Measurements from ENCODE around the gene GALC.

GALC gene

DNA sequence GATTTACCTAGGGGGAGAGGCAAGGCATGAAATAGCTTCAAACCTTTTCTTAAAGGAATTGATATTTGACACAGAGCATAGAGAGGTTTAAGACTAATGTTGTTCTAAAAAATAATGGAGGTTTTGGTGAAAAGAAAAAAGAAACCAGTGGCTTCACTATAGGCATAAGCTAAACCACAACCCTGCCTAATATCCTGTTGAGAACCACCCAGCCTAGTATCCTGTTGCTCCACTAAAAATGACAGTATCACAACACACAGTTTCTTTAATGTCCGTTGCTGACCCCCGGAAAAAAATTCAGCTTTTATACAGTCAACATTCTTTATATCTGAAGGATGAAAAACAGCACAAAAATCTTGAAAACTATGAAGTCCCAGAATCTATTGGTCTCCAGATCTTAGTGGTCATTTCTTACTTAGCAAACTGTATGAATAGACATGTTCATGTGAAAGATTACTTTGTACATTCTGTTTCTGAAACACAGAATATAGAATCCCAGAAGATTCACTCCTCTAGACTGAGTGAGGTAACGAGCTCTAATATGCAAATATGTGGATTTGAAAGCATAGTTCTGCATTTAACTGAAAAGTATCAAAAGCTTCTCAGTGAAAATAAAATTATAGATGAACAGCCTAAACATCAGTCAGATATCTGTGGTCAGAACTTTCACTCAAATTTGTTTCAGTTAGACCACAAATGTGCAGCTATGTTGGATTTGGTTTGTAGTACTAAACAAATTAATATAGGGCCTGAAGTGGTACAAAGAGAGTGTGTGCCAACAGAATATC lies 40.5 kb downstream of the GALC start:
- H3K4ac ChIP-seq (ENCODE audit: low read depth, low read length): no peak overlapping the region
- H2BK5ac ChIP-seq (ENCODE audit: low read length): no peak overlapping the region
- WGBS (ENCODE audit: extremely low coverage, insufficient coverage, low lambda C conversion rate): no CpG with 5 or more reads among the region's 3 CpGs
- no peak overlapping the region for H4K5ac ChIP-seq (ENCODE audit: low read length)
- no peak for DNase-seq
- no peak overlapping the region for H3K4me3 ChIP-seq (ENCODE audit: low read length)
- H2BK15ac ChIP-seq (replicated peaks; ENCODE audit: low read depth): no peak overlapping the region
- no peak overlapping the region for H4K8ac ChIP-seq (ENCODE audit: low read depth, low read length)
- H3K4me1 ChIP-seq (ENCODE audit: control insufficient read depth, low read depth, low read length): no peaks in the 10 kb centered on the region
- no peak overlapping the region for H3K9ac ChIP-seq (ENCODE audit: low read length)
- no peak overlapping the region for H3K23ac ChIP-seq (ENCODE audit: low read length)
- no peak overlapping the region for H3K56ac ChIP-seq (ENCODE audit: low read length)
- no peaks in the 10 kb centered on the region for H3K79me1 ChIP-seq (ENCODE audit: low read length)
- no peak overlapping the region for H3K4me2 ChIP-seq (ENCODE audit: low read length)
- H3K79me2 ChIP-seq (ENCODE audit: control insufficient read depth, insufficient read depth, low read length): no peaks in the 10 kb centered on the region
- H2AK5ac ChIP-seq (ENCODE audit: low read length): no peak overlapping the region
- H2BK120ac ChIP-seq (ENCODE audit: low read depth, low read length): no peak overlapping the region
- no peaks in the 10 kb centered on the region for H3K27me3 ChIP-seq (ENCODE audit: insufficient read depth, low read length, poor library complexity)
- no peaks in the 10 kb centered on the region for H3K36me3 ChIP-seq (ENCODE audit: control insufficient read depth, insufficient read depth, low read length)
- no peak overlapping the region for H3K18ac ChIP-seq (ENCODE audit: low read length)
- no peak overlapping the region for H3K27ac ChIP-seq (ENCODE audit: low read depth, low read length)

DNA sequence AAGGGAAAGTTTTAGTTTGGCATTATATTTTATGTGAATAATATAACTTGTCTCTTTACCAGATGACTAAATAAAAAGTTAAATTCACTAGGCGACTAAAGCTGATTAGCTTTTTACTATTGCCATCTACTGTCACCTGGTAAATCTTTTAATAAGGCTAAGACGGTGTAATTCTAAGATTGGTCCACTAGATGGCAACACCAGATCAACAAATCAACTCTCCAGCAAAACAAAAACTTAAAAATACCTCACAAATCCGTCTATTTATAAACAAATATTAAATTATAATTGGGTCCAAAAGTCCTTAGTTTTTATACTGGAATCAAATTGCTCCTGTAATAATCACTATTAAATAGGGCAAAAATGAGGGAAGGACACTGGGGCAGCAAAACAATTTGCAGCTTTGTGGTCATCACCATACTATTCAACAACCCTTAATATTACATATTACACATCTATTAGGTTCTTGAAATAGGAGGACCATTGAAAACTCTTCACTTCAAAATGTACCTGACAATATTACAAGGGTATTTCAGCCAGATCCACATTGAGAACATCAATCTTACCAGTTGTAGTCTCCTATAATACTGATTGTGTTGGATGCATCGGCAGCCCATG lies 47.9 kb downstream of the GALC start:
- no peak overlapping the region for H3K23ac ChIP-seq (ENCODE audit: low read length)
- H3K79me2 ChIP-seq (ENCODE audit: control insufficient read depth, insufficient read depth, low read length): no peaks in the 10 kb centered on the region
- no peak overlapping the region for H2BK120ac ChIP-seq (ENCODE audit: low read depth, low read length)
- no peaks in the 10 kb centered on the region for H3K4me1 ChIP-seq (ENCODE audit: control insufficient read depth, low read depth, low read length)
- no peak overlapping the region for H3K27ac ChIP-seq (ENCODE audit: low read depth, low read length)
- H3K4ac ChIP-seq (ENCODE audit: low read depth, low read length): no peak overlapping the region
- no peak overlapping the region for H3K4me3 ChIP-seq (ENCODE audit: low read length)
- H4K5ac ChIP-seq (ENCODE audit: low read length): no peak overlapping the region
- no peaks in the 10 kb centered on the region for H3K79me1 ChIP-seq (ENCODE audit: low read length)
- no peaks in the 10 kb centered on the region for H3K36me3 ChIP-seq (ENCODE audit: control insufficient read depth, insufficient read depth, low read length)
- H4K8ac ChIP-seq (ENCODE audit: low read depth, low read length): no peak overlapping the region
- no peaks in the 10 kb centered on the region for H3K27me3 ChIP-seq (ENCODE audit: insufficient read depth, low read length, poor library complexity)
- H3K56ac ChIP-seq (ENCODE audit: low read length): no peak overlapping the region
- H3K18ac ChIP-seq (ENCODE audit: low read length): no peak overlapping the region
- no peak overlapping the region for H2BK5ac ChIP-seq (ENCODE audit: low read length)
- WGBS (ENCODE audit: extremely low coverage, insufficient coverage, low lambda C conversion rate): 100% methylated on average over 1 of the region's 4 CpGs
- no peak overlapping the region for H3K4me2 ChIP-seq (ENCODE audit: low read length)
- H2AK5ac ChIP-seq (ENCODE audit: low read length): no peak overlapping the region
- H3K9ac ChIP-seq (ENCODE audit: low read length): no peak overlapping the region
- peak; percentile 37 for DNase-seq
- no peak overlapping the region for H2BK15ac ChIP-seq (replicated peaks; ENCODE audit: low read depth)

DNA sequence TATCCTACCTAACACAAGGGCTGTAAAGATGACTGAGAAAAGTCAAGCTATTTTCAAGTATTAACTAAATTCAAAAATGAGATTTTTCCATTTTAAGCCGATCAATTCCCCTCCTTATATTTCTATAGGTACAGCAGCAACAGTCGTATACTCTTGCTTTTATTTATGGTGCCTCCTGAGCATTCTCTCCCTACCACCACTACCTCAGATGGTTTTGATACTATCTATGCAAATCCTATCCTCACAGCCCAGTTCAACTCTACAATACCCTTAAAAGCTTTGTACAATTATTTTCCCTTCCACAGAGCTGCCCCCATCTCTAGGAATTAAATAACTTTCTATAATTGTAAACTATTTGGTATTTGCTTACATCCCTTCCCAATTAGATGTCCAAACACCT lies 52.1 kb downstream of the GALC start:
- Histone ChIP-seq H3K36me3 (ENCODE audit: control insufficient read depth, insufficient read depth, low read length) (no peaks in the 10 kb centered on the region), H3K56ac (ENCODE audit: low read length) (no peak overlapping the region), H3K27me3 (ENCODE audit: insufficient read depth, low read length, poor library complexity) (no peaks in the 10 kb centered on the region), H3K4me3 (ENCODE audit: low read length) (no peak overlapping the region), H3K23ac (ENCODE audit: low read length) (no peak overlapping the region), H2BK5ac (ENCODE audit: low read length) (no peak overlapping the region), H3K4me1 (ENCODE audit: control insufficient read depth, low read depth, low read length) (no peaks in the 10 kb centered on the region), H2BK15ac (replicated peaks; ENCODE audit: low read depth) (no peak overlapping the region), H2BK120ac (ENCODE audit: low read depth, low read length) (no peak overlapping the region), H3K18ac (ENCODE audit: low read length) (no peak overlapping the region), H3K79me2 (ENCODE audit: control insufficient read depth, insufficient read depth, low read length) (no peaks in the 10 kb centered on the region), H3K79me1 (ENCODE audit: low read length) (no peaks in the 10 kb centered on the region), H3K27ac (ENCODE audit: low read depth, low read length) (no peak overlapping the region), H3K4ac (ENCODE audit: low read depth, low read length) (no peak overlapping the region), H3K9ac (ENCODE audit: low read length) (no peak overlapping the region), H2AK5ac (ENCODE audit: low read length) (no peak overlapping the region), H4K8ac (ENCODE audit: low read depth, low read length) (no peak overlapping the region), H3K4me2 (ENCODE audit: low read length) (no peak overlapping the region), H4K5ac (ENCODE audit: low read length) (no peak overlapping the region)
- WGBS (ENCODE audit: extremely low coverage, insufficient coverage, low lambda C conversion rate): no CpG with 5 or more reads among the region's 2 CpGs
- no peak for DNase-seq

DNA sequence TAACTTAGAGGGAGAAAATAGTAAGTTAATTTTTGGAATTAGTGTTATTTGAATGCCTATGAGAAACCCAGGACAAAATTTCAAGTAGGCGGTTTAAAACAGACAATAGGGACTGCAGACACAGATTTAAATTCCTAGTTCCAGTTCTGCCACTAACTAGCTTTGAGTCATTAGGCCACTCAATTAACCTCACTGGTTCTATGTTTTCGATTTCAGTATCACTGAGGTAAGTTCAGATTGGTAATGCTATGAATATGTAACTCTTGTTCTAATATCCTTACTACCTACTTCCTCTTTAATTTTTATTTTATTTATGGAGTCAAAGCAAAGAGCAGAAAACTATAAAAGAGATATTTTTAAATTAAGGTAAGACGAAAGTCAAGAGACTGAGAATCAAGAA lies 52.6 kb downstream of the GALC start:
- H3K4me2 ChIP-seq (ENCODE audit: low read length): no peak overlapping the region

DNA sequence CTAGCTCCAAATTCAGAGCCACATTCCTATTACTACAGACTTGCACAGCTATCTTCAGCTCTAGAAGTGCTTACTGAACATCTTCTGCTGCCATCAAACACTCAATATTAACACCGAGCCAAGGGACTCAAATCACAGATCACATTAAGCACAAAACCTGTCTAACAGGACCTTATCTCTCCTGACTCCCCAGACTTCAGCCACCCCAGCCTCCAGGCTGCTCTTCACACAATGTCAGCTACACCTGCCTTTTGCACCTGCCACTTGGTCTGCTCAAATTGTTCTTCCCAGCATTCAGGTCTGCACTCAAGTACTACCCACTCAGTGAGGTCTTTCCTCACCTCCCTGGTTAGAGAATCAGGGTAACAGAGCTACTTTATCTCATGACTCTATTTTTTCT lies 57.1 kb downstream of the GALC start:
- Histone ChIP-seq H2BK5ac (ENCODE audit: low read length) (no peak overlapping the region), H3K79me2 (ENCODE audit: control insufficient read depth, insufficient read depth, low read length) (no peaks in the 10 kb centered on the region), H3K27ac (ENCODE audit: low read depth, low read length) (no peak overlapping the region), H3K36me3 (ENCODE audit: control insufficient read depth, insufficient read depth, low read length) (no peaks in the 10 kb centered on the region), H3K18ac (ENCODE audit: low read length) (no peak overlapping the region), H3K79me1 (ENCODE audit: low read length) (no peaks in the 10 kb centered on the region), H4K5ac (ENCODE audit: low read length) (no peak overlapping the region), H2AK5ac (ENCODE audit: low read length) (no peak overlapping the region), H3K4me3 (ENCODE audit: low read length) (no peak overlapping the region), H3K23ac (ENCODE audit: low read length) (no peak overlapping the region), H2BK15ac (replicated peaks; ENCODE audit: low read depth) (no peak overlapping the region), H3K4ac (ENCODE audit: low read depth, low read length) (no peak overlapping the region), H4K8ac (ENCODE audit: low read depth, low read length) (no peak overlapping the region), H3K4me2 (ENCODE audit: low read length) (no peak overlapping the region), H3K9ac (ENCODE audit: low read length) (no peak overlapping the region), H2BK120ac (ENCODE audit: low read depth, low read length) (no peak overlapping the region), H3K4me1 (ENCODE audit: control insufficient read depth, low read depth, low read length) (no peaks in the 10 kb centered on the region), H3K27me3 (ENCODE audit: insufficient read depth, low read length, poor library complexity) (no peaks in the 10 kb centered on the region), H3K56ac (ENCODE audit: low read length) (no peak overlapping the region)
- WGBS (ENCODE audit: extremely low coverage, insufficient coverage, low lambda C conversion rate): no CpG with 5 or more reads among the region's 1 CpG
- DNase-seq: no peak

More for the DNA sequence above, 52.6 kb downstream of the GALC start:
- H3K36me3 ChIP-seq (ENCODE audit: control insufficient read depth, insufficient read depth, low read length): no peaks in the 10 kb centered on the region
- no peak overlapping the region for H3K4ac ChIP-seq (ENCODE audit: low read depth, low read length)
- no peaks in the 10 kb centered on the region for H3K79me2 ChIP-seq (ENCODE audit: control insufficient read depth, insufficient read depth, low read length)
- H2AK5ac ChIP-seq (ENCODE audit: low read length): no peak overlapping the region
- no peak overlapping the region for H4K8ac ChIP-seq (ENCODE audit: low read depth, low read length)
- no peak overlapping the region for H2BK15ac ChIP-seq (replicated peaks; ENCODE audit: low read depth)
- no peak overlapping the region for H2BK120ac ChIP-seq (ENCODE audit: low read depth, low read length)
- H3K23ac ChIP-seq (ENCODE audit: low read length): no peak overlapping the region
- H4K5ac ChIP-seq (ENCODE audit: low read length): no peak overlapping the region
- H3K9ac ChIP-seq (ENCODE audit: low read length): no peak overlapping the region
- no peak for DNase-seq
- no peaks in the 10 kb centered on the region for H3K79me1 ChIP-seq (ENCODE audit: low read length)
- H3K27me3 ChIP-seq (ENCODE audit: insufficient read depth, low read length, poor library complexity): no peaks in the 10 kb centered on the region
- H3K4me3 ChIP-seq (ENCODE audit: low read length): no peak overlapping the region
- no CpG with 5 or more reads among the region's 3 CpGs for WGBS (ENCODE audit: extremely low coverage, insufficient coverage, low lambda C conversion rate)
- H2BK5ac ChIP-seq (ENCODE audit: low read length): no peak overlapping the region
- no peaks in the 10 kb centered on the region for H3K4me1 ChIP-seq (ENCODE audit: control insufficient read depth, low read depth, low read length)
- no peak overlapping the region for H3K56ac ChIP-seq (ENCODE audit: low read length)
- no peak overlapping the region for H3K18ac ChIP-seq (ENCODE audit: low read length)
- H3K27ac ChIP-seq (ENCODE audit: low read depth, low read length): no peak overlapping the region

Data from mesendoderm (in vitro differentiated cells).